Nucleus accumbens (tissue), 56 donors: ENCODE measurements around the gene RANBP17.
"Not testable (repeated sequence)": the region's sequence is repeated elsewhere in the genome, so short reads cannot be mapped to it uniquely, and the experiment has no call there.

Experiments used
- DNase-seq, 56 donors: peaks; one replicate each; lab custom pipeline; 2025; lab: John Stamatoyannopoulos, UW

Gene RANBP17

DNA sequence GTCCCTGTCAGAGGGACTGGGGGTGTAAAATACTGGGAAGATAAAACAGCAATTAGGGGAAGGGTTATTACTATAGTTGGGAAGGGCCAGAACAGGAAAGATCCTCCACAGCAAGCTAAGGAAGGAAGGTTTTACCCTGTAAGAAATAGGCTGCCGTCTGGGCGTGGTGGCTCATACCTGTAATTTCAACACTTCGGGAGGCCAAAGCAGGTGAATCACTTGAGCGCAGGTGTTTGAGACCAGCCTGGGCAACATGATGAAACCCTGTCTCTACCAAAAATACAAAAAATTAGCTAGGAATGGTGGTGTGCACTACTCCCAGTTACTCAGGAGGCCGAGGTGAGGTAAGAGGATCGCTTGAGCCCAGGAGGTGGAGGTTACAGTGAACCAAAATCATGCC, 282.1 kb downstream of the RANBP17 start:
- DNase-seq = no peak

DNA sequence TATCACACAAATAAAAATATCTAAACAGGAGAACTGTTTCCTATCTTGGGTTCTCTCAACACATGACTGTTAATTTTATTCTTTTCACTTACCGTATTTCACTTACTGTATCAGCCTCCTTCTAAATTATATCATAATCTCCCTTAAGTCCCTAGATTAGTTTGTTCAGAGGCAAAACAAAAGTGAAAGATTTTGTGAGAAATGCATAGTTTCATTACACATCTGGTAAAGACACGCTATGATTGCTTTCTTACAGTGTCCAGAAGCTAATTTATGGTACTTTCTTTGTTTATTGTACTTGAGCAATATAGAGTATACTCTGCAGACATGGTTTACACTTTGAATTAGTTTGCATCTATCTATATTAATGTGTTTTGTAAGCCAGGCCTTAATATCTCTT, 287.5 kb downstream of the RANBP17 start:
- DNase-seq = no peak

DNA sequence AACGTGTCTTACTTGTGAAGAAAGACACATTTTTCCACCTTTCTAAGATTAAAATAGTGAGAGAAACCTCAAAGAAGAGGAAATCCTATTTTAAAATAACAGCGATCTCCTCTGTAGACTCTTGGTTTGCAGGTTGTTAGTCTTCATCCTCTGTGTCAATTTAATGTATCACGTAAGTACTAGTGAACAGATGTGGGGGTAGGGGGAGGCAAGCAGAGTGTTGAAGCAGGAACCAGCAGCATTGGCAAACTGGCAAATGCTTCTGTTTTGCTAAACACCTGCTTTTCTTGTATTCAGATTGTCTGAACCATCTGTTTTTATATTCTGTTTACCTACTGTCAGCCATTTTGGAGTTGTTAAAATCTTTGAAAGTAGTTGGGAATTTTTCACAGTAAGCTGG, 288.0 kb downstream of the RANBP17 start:
- no peak for DNase-seq

- DNase-seq = no peak
These were observed 290.6 kb downstream of the RANBP17 start for GRCh38 chr5:171152382-171152781.

- DNase-seq = no peak
These were observed 293.8 kb downstream of the RANBP17 start for GRCh38 chr5:171155621-171156020.

- no peak for DNase-seq
These were observed 295.5 kb downstream of the RANBP17 start for GRCh38 chr5:171157276-171157675.

GRCh38 chr5:171157775-171158174, 296.0 kb downstream of the RANBP17 start:
- DNase-seq = no peak

DNA sequence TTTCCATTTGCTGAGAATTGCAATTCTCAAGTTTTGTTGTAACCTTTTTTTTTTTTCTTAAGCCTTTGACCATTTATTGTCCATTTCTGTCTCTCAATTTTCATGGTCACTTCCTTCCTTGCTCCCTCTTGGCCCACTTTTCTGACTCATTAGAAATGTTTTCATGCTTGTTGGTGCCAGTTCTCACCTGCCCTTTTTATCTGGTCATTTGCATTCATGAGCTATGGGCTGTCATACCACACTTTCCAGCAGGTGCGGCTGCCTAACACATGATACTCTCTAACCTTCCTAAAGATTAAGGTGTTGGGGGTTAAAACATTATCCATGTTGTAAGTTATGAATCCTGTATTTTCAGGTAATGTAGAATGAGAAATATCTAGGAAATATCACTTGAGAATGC, 296.8 kb downstream of the RANBP17 start:
- DNase-seq = no peak

- no peak for DNase-seq
These were observed 300.3 kb downstream of the RANBP17 start for GRCh38 chr5:171162165-171162564.

GRCh38 chr5:171162596-171162995, 300.8 kb downstream of the RANBP17 start:
- peak in 1 of 56 donors; percentile 2 for DNase-seq

GRCh38 chr5:171166766-171167165, 304.9 kb downstream of the RANBP17 start:
- no peak for DNase-seq

DNA sequence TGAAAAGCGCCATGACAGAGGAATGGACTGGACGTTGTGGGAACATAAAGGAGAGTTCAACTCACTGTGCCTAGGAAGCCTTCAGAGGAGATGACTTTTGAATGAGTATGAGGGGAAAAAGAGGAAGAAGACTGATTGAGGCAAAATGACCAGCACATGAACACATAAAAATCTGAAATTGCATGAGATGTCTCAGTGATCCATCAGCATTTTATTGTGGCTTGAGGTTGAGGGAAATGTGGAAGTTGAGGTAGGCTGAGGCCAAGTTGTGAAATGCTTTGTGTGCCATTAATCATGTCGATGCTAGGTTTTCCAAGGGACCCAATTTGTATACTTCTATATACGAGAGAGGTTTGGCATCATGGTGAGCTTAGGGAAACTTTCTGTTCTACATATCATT, 306.4 kb downstream of the RANBP17 start:
- no peak for DNase-seq

DNA sequence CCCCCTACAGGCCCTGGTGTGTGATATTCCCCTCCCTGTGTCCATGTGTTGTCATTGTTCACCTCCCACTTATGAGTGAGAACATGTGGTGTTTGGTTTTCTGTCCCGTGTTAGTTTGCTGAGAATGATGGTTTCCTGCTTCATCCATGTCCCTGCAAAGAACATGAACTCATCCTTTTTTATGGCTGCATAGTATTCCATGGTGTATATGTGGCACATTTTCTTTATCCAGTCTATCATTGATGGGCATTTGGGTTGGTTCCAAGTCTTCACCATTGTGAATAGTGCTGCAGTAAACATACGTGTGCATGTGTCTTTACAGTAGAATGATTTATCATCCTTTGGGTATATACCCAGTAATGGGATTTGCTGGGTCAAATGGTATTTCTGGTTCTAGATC, 313.1 kb downstream of the RANBP17 start:
- DNase-seq = not testable (repeated sequence)

- DNase-seq = no peak
These were observed 313.9 kb downstream of the RANBP17 start for GRCh38 chr5:171175746-171176145.

DNA sequence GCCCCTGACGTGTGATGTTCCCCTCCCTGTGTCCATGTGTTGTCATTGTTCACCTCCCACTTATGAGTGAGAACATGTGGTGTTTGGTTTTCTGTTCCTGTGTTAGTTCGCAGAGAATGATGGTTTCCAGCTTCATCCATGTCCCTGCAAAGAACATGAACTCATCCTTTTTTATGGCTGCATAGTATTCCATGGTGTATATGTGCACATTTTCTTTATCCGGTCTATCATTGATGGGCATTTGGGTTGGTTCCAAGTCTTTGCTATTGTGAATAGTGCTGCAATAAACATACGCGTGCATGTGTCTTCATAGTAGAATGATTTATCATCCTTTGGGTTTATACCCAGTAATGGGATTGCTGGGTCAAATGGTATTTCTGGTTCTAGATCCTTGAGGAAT, 316.4 kb downstream of the RANBP17 start:
- DNase-seq = not testable (repeated sequence)

GRCh38 chr5:171188016-171188415, 326.2 kb downstream of the RANBP17 start:
- no peak for DNase-seq

DNA sequence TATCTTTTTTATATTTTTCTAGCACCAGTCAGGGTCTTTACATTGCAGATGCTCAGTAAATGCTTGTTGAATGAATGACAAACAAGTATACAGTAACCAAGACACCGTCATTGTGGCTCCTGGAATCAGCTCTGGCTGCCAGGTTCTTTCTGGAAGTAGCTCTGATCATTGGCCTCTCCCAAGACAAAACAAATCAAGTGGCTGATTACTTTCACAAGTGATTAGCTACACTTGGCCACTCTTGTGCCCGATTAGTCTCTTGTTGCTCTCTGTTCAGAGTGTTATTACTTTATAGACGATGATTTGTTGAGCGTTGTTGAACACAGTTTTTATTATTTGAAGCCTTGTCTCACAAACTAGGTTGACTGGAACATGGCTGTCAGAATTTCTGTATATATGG, 327.6 kb downstream of the RANBP17 start:
- DNase-seq = no peak

DNA sequence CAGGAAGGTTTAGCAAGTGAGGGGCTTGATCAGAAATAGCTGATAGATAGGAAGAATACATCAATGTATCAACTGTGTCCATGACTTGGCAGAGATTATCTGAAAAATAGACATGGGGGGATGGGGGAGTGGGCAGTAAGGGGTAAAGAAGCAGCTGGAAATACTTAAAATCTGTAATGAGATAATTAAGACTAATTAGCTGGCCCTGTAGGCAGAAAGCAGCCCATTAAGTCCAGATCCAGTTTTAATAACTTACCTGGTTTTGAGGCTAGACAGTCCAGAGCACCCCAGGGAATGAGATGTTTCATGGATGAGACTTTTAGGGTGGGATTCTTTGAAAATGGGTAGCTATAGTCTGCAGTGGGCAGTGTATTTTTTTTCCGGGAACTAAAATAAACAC, 330.3 kb downstream of the RANBP17 start:
- DNase-seq = no peak

DNA sequence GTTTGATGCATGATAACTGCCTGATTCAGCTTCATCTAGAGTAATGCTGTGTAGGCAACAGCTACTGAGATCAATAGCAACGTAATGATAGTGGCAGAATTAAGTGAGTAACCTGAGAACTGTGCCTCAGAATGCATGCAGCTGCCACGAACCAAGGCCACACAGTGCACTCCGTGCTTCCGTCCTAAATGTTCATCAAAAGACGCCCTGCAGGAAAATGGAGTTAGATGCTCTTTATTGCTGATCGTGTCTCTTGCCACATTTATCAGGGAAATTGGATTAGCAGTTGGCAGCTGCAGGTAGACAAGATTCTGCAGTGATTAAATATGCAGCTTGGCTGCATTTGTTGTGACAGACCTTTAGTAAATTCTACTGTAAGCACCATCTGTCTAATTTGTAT, 339.5 kb downstream of the RANBP17 start:
- no peak for DNase-seq

DNA sequence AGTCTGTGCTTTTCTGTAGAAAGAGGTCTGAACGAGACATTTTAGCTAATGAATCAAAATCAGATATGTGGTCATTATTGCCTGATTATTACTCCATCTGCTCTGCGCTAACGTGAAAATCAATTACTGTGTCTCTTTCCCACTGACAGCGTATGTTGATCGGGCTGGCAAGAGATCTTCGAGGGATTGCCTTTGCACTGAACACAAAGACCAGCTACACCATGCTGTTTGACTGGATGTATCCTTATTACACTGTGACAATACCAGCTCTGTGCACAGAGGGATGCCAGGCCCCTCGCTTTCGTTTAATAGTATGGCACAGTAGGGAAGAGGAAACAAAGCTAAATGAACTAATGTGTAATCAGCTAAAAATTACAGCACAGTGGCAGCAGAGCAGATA, 343.6 kb downstream of the RANBP17 start:
- no peak for DNase-seq

GRCh38 chr5:171207256-171207847, 345.5 kb downstream of the RANBP17 start:
- DNase-seq = no peak

DNA sequence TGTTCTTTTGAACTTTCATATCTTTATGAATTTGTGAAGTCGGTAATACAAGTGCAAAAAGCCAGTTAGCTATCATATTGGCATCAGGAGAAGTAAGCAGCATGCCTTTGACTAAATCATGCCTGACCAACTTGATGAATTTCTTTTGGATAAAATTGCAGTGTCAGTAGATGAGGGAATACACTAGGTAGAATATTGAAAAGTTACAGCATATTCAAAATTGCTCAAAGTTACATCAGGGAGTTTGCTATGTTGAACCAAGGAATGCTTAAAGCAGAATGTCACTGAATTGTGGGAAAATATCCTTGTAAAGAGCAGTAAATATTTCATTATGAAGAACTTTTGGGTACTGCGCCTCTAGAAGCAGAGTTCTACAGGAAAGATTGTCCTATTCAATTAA, 360.1 kb downstream of the RANBP17 start:
- DNase-seq = no peak

GRCh38 chr5:171223927-171224326, 362.1 kb downstream of the RANBP17 start:
- no peak for DNase-seq
